NB4 (cell line): ENCODE data around the gene PTPRD.

Experiments
- CTCF ChIP-seq: IDR thresholded peaks from one replicate; pipeline ENCODE4 v1.5.1; 2012; ENCODE audit warnings: low read depth, low read length
- POLR2A ChIP-seq: IDR thresholded peaks from 2 replicates; pipeline ENCODE4 v1.6.1; 2011; ENCODE audit warnings: mild to moderate bottlenecking; ENCODE audit not compliant: insufficient read length; ENCODE audit errors: extremely low read depth

DNA sequence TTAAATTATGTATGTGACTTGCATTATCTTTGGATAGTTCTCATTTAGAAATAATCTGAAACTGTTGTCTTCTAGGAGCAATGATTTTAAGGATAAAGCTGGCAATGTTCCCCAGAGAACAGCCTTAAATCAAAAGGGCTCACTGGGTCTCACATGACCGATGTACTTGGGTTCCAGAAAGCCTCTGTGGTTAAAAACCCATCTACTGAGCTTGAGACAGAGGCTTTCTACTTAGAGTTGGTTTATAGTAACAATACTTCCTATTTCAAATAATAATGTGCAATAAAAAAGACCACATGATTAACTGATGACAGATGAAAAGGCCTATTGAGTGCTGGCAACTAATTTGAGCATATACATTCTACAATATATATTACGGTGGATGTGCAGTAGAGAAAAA is 1143.5 kb downstream of the PTPRD start:
- TF ChIP-seq POLR2A (no peak), CTCF (no peak)
